Large intestine (tissue), 3 donors: ENCODE measurements around the gene CCDC85A. TPM values are rescaled to one million over a fixed set of nuclear protein-coding genes. Genes with fewer than 3 reads are reported as not detected.

Experiments used
- DNase-seq, 2 donors: peaks; one replicate each; pipeline versions ENCODE4 v3.0.0 to v3.0.0-alpha.2; 2013
- H3K27ac ChIP-seq: one replicate; pipeline ENCODE4 v1.5.1; 2013; ENCODE audit warnings: low read length
- H3K27me3 ChIP-seq: 2 replicates; pipeline ENCODE4 v1.6.1; 2013; ENCODE audit warnings: low read length; ENCODE audit not compliant: control insufficient read depth, insufficient read depth
- H3K36me3 ChIP-seq: 2 replicates; pipeline ENCODE4 v1.6.1; 2013; ENCODE audit warnings: low read length; ENCODE audit not compliant: control insufficient read depth, insufficient read depth
- H3K4me1 ChIP-seq: one replicate; pipeline ENCODE4 v1.6.1; 2013; ENCODE audit warnings: low read length; ENCODE audit not compliant: control insufficient read depth, insufficient read depth
- H3K4me3 ChIP-seq: one replicate; pipeline ENCODE4 v1.5.1; 2013; ENCODE audit warnings: low read length
- H3K9me3 ChIP-seq: one replicate; pipeline ENCODE4 v1.6.1; 2013; ENCODE audit warnings: mild to moderate bottlenecking, low read depth, low read length, moderate library complexity; ENCODE audit not compliant: control insufficient read depth
- WGBS: methylation state at CpG from one replicate; pipeline ENCODE4 v1.1.5; 2013; ENCODE audit warnings: low lambda C conversion rate; ENCODE audit not compliant: insufficient coverage; 5-methylcytosine and 5-hydroxymethylcytosine counted together
- polyA plus RNA-seq: library from polyadenylated mRNA; unstranded; fragments of 120-200 nt; gene quantifications from one replicate; pipeline ENCODE4 v1.2.1, GENCODE V29; 2013

CCDC85A gene
- polyA plus RNA-seq, 1 donor, result 1.0 TPM

- Histone ChIP-seq H3K9me3 (no peaks in the 10 kb centered on the region), H3K27ac (no peak overlapping the region), H3K4me1 (no peaks in the 10 kb centered on the region), H3K36me3 (no peaks in the 10 kb centered on the region), H3K4me3 (no peak overlapping the region), H3K27me3 (no peaks in the 10 kb centered on the region)
- DNase-seq, result no peak
- WGBS, result 43% methylated on average over 2 of the region's 6 CpGs
Measured at GRCh38 chr2:56348392-56349210, 164.8 kb downstream of the CCDC85A start.

- 100% methylated on average over 1 of the region's 3 CpGs for WGBS
- DNase-seq, result no peak
- no peaks in the 10 kb centered on the region for H3K36me3 ChIP-seq
- no peaks in the 10 kb centered on the region for H3K27me3 ChIP-seq
- no peaks in the 10 kb centered on the region for H3K4me1 ChIP-seq
- no peak overlapping the region for H3K4me3 ChIP-seq
- no peak overlapping the region for H3K27ac ChIP-seq
- H3K9me3 ChIP-seq, result no peaks in the 10 kb centered on the region
Measured at GRCh38 chr2:56357655-56358295, 174.0 kb downstream of the CCDC85A start.

- H3K4me3 ChIP-seq, result no peak overlapping the region
- WGBS, result no CpG with 5 or more reads among the region's 2 CpGs
Measured at GRCh38 chr2:56361844-56362243, 178.1 kb downstream of the CCDC85A start.

GRCh38 chr2:56364902-56365301 is 181.1 kb downstream of the CCDC85A start:
- H3K36me3 ChIP-seq, result no peaks in the 10 kb centered on the region

More at GRCh38 chr2:56361844-56362243, 178.1 kb downstream of the CCDC85A start:
- no peak overlapping the region for H3K27ac ChIP-seq
- H3K4me1 ChIP-seq, result no peaks in the 10 kb centered on the region
- H3K9me3 ChIP-seq, result no peaks in the 10 kb centered on the region
- H3K27me3 ChIP-seq, result no peaks in the 10 kb centered on the region
- H3K36me3 ChIP-seq, result no peaks in the 10 kb centered on the region
- no peak for DNase-seq

GRCh38 chr2:56369316-56369715 is 185.5 kb downstream of the CCDC85A start:
- no peaks in the 10 kb centered on the region for H3K36me3 ChIP-seq
- no peak for DNase-seq
- H3K27me3 ChIP-seq, result no peaks in the 10 kb centered on the region
- no peaks in the 10 kb centered on the region for H3K9me3 ChIP-seq
- H3K4me3 ChIP-seq, result no peak overlapping the region
- no peak overlapping the region for H3K27ac ChIP-seq
- WGBS, result 78% methylated on average over 1 of the region's 2 CpGs
- no peaks in the 10 kb centered on the region for H3K4me1 ChIP-seq

More at GRCh38 chr2:56364902-56365301, 181.1 kb downstream of the CCDC85A start:
- H3K9me3 ChIP-seq, result no peaks in the 10 kb centered on the region
- H3K4me3 ChIP-seq, result no peak overlapping the region
- H3K27me3 ChIP-seq, result no peaks in the 10 kb centered on the region
- no peak overlapping the region for H3K27ac ChIP-seq
- H3K4me1 ChIP-seq, result no peaks in the 10 kb centered on the region
- no peak for DNase-seq
- WGBS, result 100% methylated on average over 1 of the region's 2 CpGs

- Histone ChIP-seq H3K4me3 (no peak overlapping the region), H3K27ac (no peak overlapping the region), H3K9me3 (no peaks in the 10 kb centered on the region), H3K27me3 (no peaks in the 10 kb centered on the region), H3K36me3 (no peaks in the 10 kb centered on the region), H3K4me1 (no peaks in the 10 kb centered on the region)
- DNase-seq, result no peak
- WGBS, result 100% methylated on average over 1 of the region's 6 CpGs
Measured at GRCh38 chr2:56372071-56372656, 188.4 kb downstream of the CCDC85A start.

- H3K36me3 ChIP-seq, result no peaks in the 10 kb centered on the region
- WGBS, result 70% methylated on average over 1 of the region's 1 CpG
Measured at GRCh38 chr2:56375251-56375650, 191.5 kb downstream of the CCDC85A start.

GRCh38 chr2:56376699-56377665 is 193.2 kb downstream of the CCDC85A start:
- Histone ChIP-seq H3K27ac (no peak overlapping the region), H3K4me3 (no peak overlapping the region), H3K36me3 (no peaks in the 10 kb centered on the region), H3K4me1 (peaks cover 6% of the 10 kb centered on the region), H3K9me3 (no peaks in the 10 kb centered on the region), H3K27me3 (no peaks in the 10 kb centered on the region)
- no peak for DNase-seq
- 80% methylated on average over 1 of the region's 2 CpGs for WGBS

More at GRCh38 chr2:56375251-56375650, 191.5 kb downstream of the CCDC85A start:
- H3K27ac ChIP-seq, result no peak overlapping the region
- H3K4me3 ChIP-seq, result no peak overlapping the region
- H3K4me1 ChIP-seq, result no peaks in the 10 kb centered on the region
- H3K27me3 ChIP-seq, result no peaks in the 10 kb centered on the region
- H3K9me3 ChIP-seq, result no peaks in the 10 kb centered on the region
- no peak for DNase-seq

- no CpG with 5 or more reads among the region's 2 CpGs for WGBS
- H3K4me3 ChIP-seq, result no peak overlapping the region
- peaks cover 17% of the 10 kb centered on the region for H3K4me1 ChIP-seq
- DNase-seq, result no peak
- H3K9me3 ChIP-seq, result no peaks in the 10 kb centered on the region
- no peak overlapping the region for H3K27ac ChIP-seq
- no peaks in the 10 kb centered on the region for H3K36me3 ChIP-seq
- no peaks in the 10 kb centered on the region for H3K27me3 ChIP-seq
Measured at GRCh38 chr2:56379066-56379465, 195.3 kb downstream of the CCDC85A start.

GRCh38 chr2:56380861-56381260 is 197.1 kb downstream of the CCDC85A start:
- no CpG with 5 or more reads among the region's 2 CpGs for WGBS
- no peak for DNase-seq
- Histone ChIP-seq H3K36me3 (no peaks in the 10 kb centered on the region), H3K9me3 (no peaks in the 10 kb centered on the region), H3K4me3 (no peak overlapping the region), H3K27ac (no peak overlapping the region), H3K4me1 (peaks cover 17% of the 10 kb centered on the region), H3K27me3 (no peaks in the 10 kb centered on the region)
